Mucosa of descending colon (tissue), 3 donors: Measurements from ENCODE around the gene GPR68. TPM values are rescaled to one million over a fixed set of nuclear protein-coding genes. Genes with fewer than 3 reads are reported as not detected.

Source experiments
- ATAC-seq: fragments of 200-7000 bp; cut with Tn5 transposase; one replicate; pipeline ENCODE4 v1.9.1; 2020; ENCODE audit warnings: mild to moderate bottlenecking, moderate library complexity
- DNase-seq, 3 donors: peaks; one replicate each; pipeline ENCODE4 v3.0.0-alpha.2; 2020
- H3K36me3 ChIP-seq: fragments of 200-600 bp; one replicate; pipeline ENCODE4 v1.8.0; 2021; ENCODE audit warnings: low read depth, mild to moderate bottlenecking
- H3K4me1 ChIP-seq: fragments of 200-600 bp; one replicate; pipeline ENCODE4 v1.8.0; 2021; ENCODE audit warnings: low read depth, mild to moderate bottlenecking
- H3K4me3 ChIP-seq: fragments of 200-600 bp; one replicate; pipeline ENCODE4 v1.8.0; 2021; ENCODE audit warnings: mild to moderate bottlenecking
- H3K9me3 ChIP-seq: fragments of 200-600 bp; one replicate; pipeline ENCODE4 v1.8.0; 2021; ENCODE audit warnings: mild to moderate bottlenecking
- CTCF ChIP-seq: fragments of 200-600 bp; IDR thresholded peaks from one replicate; pipeline ENCODE4 v1.8.0; 2022; ENCODE audit warnings: antibody characterized with exemption, mild to moderate bottlenecking
- intact Hi-C, 2 donors: fragments of 100-400 bp; cut with DNase I in 1 of 2; cut with micrococcal nuclease in 1 of 2; formaldehyde crosslinking; loops; one replicate each; pipeline versions ENCODE4 v1.11.0 to v1.11.1; 2022; cut with DNase I, micrococcal nuclease
- total RNA-seq, 3 donors: library from RNA; stranded (reverse); fragmentation: NEBNext Ultra II Directional in 2 of 3; extraction: Animal tissue kit (Norgen Biotek cat#: 25700) in 2 of 3; gene quantifications; one replicate each; pipeline versions ENCODE4 v1.2.1 to v1.2.4, GENCODE V29; 2021 to 2023
- donor health status: DM: no; HTN: no; CAD: no; lungs with moderate emphysema.
- donor health status: DM: no; HTN: no; CAD: no.
- donor health status: DM: no; HTN: yes; CAD: no.

GPR68 gene
- total RNA-seq, 3 donors from 2014 or later: 1.4 to 2.4 (median 2.3) TPM

- no peak overlapping the region for H3K4me3 ChIP-seq
- DNase-seq (peak in 2 of 3 donors; percentile 48 to 77), ATAC-seq (peak; percentile 51)
- peaks cover 5% of the 10 kb centered on the region for H3K4me1 ChIP-seq
- no peaks in the 10 kb centered on the region for H3K9me3 ChIP-seq
- H3K36me3 ChIP-seq: no peaks in the 10 kb centered on the region
- no peak for TF ChIP-seq CTCF
- intact Hi-C loops: no loop called here
Observed at GRCh38 chr14:91245029-91245428, 525 bp upstream of the GPR68 start.

DNA sequence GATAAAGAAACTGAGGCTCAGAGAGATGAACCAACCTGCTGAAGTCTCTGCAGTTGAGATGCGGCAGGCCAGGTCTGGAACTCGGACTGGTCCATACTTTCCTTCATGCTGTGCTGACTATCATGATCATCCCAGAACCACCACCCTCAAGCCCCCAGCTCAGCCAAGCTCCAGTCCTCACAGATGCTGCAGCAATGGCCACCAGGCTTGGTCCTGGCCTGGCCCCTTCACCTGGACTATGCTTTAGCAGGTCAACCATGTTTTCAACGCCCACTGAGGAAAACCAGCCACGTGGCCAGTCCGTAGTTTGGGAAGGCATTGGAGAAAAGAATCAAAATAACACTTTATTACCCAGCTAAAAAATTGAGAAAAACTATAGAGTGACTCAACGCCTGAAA is 1.4 kb downstream of the GPR68 start:
- no peaks in the 10 kb centered on the region for H3K9me3 ChIP-seq
- intact Hi-C loops: no loop called here
- no peak overlapping the region for H3K4me3 ChIP-seq
- H3K4me1 ChIP-seq: peaks cover 5% of the 10 kb centered on the region
- DNase-seq (peak in 1 of 3 donors; percentile 38), ATAC-seq (no peak)
- no peak for TF ChIP-seq CTCF
- no peaks in the 10 kb centered on the region for H3K36me3 ChIP-seq

DNA sequence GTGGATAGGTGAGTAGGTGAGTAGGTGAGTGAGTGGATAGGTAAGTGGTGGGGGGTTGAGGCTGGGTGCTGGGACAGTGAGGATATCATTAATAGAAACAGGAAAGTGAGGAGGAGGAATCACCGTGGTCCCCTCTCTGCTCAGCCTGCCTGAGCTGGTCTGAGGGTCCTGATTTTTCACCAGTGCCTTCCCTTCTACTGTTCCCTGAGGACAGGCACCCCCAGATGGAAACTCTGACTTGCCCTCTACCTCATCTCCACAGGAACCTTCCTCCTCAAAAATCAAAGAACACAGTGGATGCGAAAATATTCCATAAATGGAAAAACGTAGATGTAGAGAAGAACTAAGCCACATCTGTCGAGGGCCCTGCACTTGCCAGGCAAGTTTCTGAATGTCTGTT is 1.9 kb downstream of the GPR68 start:
- Histone ChIP-seq H3K36me3 (no peaks in the 10 kb centered on the region), H3K4me1 (peaks cover 5% of the 10 kb centered on the region), H3K9me3 (no peaks in the 10 kb centered on the region), H3K4me3 (no peak overlapping the region)
- DNase-seq (peak in 1 of 3 donors; percentile 8), ATAC-seq (no peak)
- TF ChIP-seq CTCF: no peak
- intact Hi-C loops: no loop called here

DNA sequence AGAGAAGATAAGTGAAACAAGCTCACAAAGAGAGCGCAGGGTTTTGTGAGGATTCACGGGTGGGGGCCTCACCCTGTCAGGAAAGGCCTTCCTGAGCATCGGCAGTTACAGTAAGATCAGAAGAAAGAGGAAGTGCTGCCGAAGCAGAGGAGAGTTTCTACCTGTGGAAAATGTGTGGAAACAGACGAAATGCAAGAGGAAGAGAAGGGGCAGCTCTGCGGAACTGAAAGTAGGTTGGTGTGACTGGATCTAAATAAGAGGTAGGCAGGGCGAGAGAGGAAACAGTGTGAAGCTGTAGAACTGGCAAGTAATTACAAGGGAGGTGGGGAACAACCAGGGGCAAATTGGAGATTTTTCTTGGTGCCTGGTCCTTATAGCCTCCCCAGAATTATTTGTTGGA is 2.6 kb downstream of the GPR68 start:
- Histone ChIP-seq H3K9me3 (no peaks in the 10 kb centered on the region), H3K36me3 (no peaks in the 10 kb centered on the region), H3K4me3 (no peak overlapping the region), H3K4me1 (peaks cover 5% of the 10 kb centered on the region)
- no peak for TF ChIP-seq CTCF
- peak in 1 of 3 donors; percentile 3 for DNase-seq
- intact Hi-C loops: no loop called here
- ATAC-seq: peak; percentile 45

DNA sequence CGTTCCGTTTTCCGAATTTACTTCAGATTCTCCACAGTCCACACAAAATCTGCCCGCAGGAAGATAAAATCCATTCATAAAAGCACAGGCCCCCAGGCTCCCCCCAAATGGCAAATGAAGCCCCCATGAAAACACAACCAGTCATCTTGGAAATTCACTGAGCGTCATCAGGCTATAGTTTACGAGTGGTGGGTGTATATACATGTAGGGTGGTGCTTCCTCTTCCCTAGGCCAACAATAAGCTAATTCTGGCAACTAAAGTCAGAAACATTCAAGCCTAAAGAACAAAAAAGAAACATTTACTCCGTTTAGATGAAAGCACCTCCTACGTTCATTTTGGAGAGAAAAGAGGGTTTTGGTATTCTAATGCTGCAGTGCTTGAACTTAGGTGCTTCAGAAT is 5.8 kb downstream of the GPR68 start:
- DNase-seq: no peak
- no peak for TF ChIP-seq CTCF
- ATAC-seq: no peak
- intact Hi-C loops: no loop called here
- Histone ChIP-seq H3K4me3 (no peak overlapping the region), H3K4me1 (no peaks in the 10 kb centered on the region), H3K9me3 (no peaks in the 10 kb centered on the region), H3K36me3 (no peaks in the 10 kb centered on the region)

DNA sequence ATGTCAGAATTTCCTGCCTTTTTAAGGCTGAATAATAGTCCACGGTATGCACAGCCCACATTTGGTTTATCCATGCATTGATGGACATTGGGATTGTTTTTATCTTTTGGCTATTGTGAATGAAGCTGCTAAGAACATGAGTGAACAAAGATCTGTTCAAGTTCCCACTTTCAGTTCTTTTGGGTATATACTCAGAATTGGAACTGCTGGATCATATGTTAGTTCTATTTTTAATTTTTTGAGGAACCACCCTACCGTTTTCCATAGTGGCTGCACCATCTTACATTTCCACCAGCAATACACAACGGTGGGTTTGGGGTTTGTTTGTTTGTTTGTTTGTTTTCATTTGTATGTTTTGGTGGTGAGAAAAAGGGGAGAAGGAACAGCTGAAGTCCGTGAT is 6.4 kb downstream of the GPR68 start:
- H3K4me1 ChIP-seq: no peaks in the 10 kb centered on the region
- intact Hi-C loops: no loop called here
- no peak overlapping the region for H3K4me3 ChIP-seq
- H3K36me3 ChIP-seq: no peaks in the 10 kb centered on the region
- ATAC-seq (no peak), DNase-seq (no peak)
- no peak for TF ChIP-seq CTCF
- no peaks in the 10 kb centered on the region for H3K9me3 ChIP-seq
